ENCODE data around the gene UBL7.

GRCh38 chr15:74422652-74423430, 38.1 kb downstream of the UBL7 start:
- TF ChIP-seq CTCF (IDR thresholded peaks at IDR 0.05; ENCODE audit: low read length) (no peak), EZH2 (IDR thresholded peaks at IDR 0.05; ENCODE audit: borderline replicate concordance, low read length) (no peak)

All from OCI-LY1 (cell line).